Measurements from ENCODE around the gene ZNF14.

GRCh38 chr19:19748249-19748938, 15.5 kb upstream of the ZNF14 start:
- no peak for TF ChIP-seq CTCF (conservative IDR thresholded peaks at IDR 0.05 in 1 of 2, IDR thresholded peaks at IDR 0.05 in 1 of 2; ENCODE audit: extremely low read depth in 1 of 2, insufficient read depth in 1 of 2, low read depth in 1 of 2, low read length in 2 of 2)
- no peak for TF ChIP-seq EZH2 (IDR thresholded peaks at IDR 0.05; ENCODE audit: borderline replicate concordance, low read length)

Measured in mammary epithelial cell (primary cell).